GM12864 (cell line): Measurements from ENCODE around the gene RTN1.

Experiments used
- DNase-seq: peaks from one replicate; pipeline ENCODE4 v3.0.0-alpha.2; 2011; ENCODE audit warnings: low read depth
- H3K4me3 ChIP-seq: 2 replicates; pipeline ENCODE4 v1.5.1; 2011; ENCODE audit warnings: mild to moderate bottlenecking, low read depth, low read length, control low read depth
- CTCF ChIP-seq: IDR thresholded peaks from 2 replicates; pipeline ENCODE4 v1.5.1; 2011; ENCODE audit warnings: low read depth, mild to moderate bottlenecking, moderate library complexity, low read length, control low read depth, inconsistent platforms; ENCODE audit errors: missing control alignments

RTN1 gene

GRCh38 chr14:59711080-59711479, 159.5 kb downstream of the RTN1 start:
- no peak overlapping the region for H3K4me3 ChIP-seq
- no peak for TF ChIP-seq CTCF
- no peak for DNase-seq

GRCh38 chr14:59707778-59708561, 162.6 kb downstream of the RTN1 start:
- no peak for TF ChIP-seq CTCF
- H3K4me3 ChIP-seq = no peak overlapping the region
- no peak for DNase-seq

GRCh38 chr14:59705866-59706265, 164.7 kb downstream of the RTN1 start:
- DNase-seq = no peak
- H3K4me3 ChIP-seq = no peak overlapping the region
- no peak for TF ChIP-seq CTCF

- TF ChIP-seq CTCF = no peak
- no peak for DNase-seq
- H3K4me3 ChIP-seq = no peak overlapping the region
These were observed 165.3 kb downstream of the RTN1 start for GRCh38 chr14:59705245-59705644.

- no peak overlapping the region for H3K4me3 ChIP-seq
- TF ChIP-seq CTCF = no peak
- DNase-seq = no peak
These were observed 166.4 kb downstream of the RTN1 start for GRCh38 chr14:59704054-59704645.

GRCh38 chr14:59699442-59699841, 171.1 kb downstream of the RTN1 start:
- no peak overlapping the region for H3K4me3 ChIP-seq
- no peak for TF ChIP-seq CTCF
- DNase-seq = no peak

- H3K4me3 ChIP-seq = no peak overlapping the region
- no peak for DNase-seq
- TF ChIP-seq CTCF = no peak
These were observed 171.8 kb downstream of the RTN1 start for GRCh38 chr14:59698793-59699192.
